HFFc6 (cell line): ENCODE measurements around the gene RBFOX2. TPM values are rescaled to one million over a fixed set of nuclear protein-coding genes. Genes with fewer than 3 reads are reported as not detected.

ENCODE experiments used
- DNase-seq: peaks from one replicate; pipeline ENCODE4 v3.0.0-alpha.2; 2018
- H3K27ac Mint-ChIP-seq: 2 replicates; pipeline ENCODE4 v1.8.0; 2020; ENCODE audit warnings: mild to moderate bottlenecking, mixed read lengths
- H3K27me3 Mint-ChIP-seq: 2 replicates; pipeline ENCODE4 v1.8.0; 2021; ENCODE audit warnings: mild to moderate bottlenecking, moderate library complexity, mixed read lengths; ENCODE audit not compliant: insufficient read depth
- H3K36me3 Mint-ChIP-seq: 2 replicates; pipeline ENCODE4 v1.8.0; 2021; ENCODE audit warnings: low read depth, mixed read lengths
- H3K4me1 Mint-ChIP-seq: 2 replicates; pipeline ENCODE4 v1.8.0; 2020; ENCODE audit warnings: low read depth, mixed read lengths
- H3K4me3 Mint-ChIP-seq: 2 replicates; pipeline ENCODE4 v1.8.0; 2020; ENCODE audit warnings: mild to moderate bottlenecking, moderate library complexity, mixed read lengths
- H3K9me3 Mint-ChIP-seq: 2 replicates; pipeline ENCODE4 v1.8.0; 2020; ENCODE audit warnings: mild to moderate bottlenecking, mixed read lengths
- total RNA-seq, 6 experiments: library from RNA; stranded (reverse); fragmentation: NEBNext Ultra II Directional; extraction: Animal tissue kit (Norgen Biotek cat#: 25700); gene quantifications; 2 replicates in 1 of 6; 3 replicates in 5 of 6; pipeline ENCODE4 v1.2.3, GENCODE V29; 2021
- TF ChIP-seq, protein P1 (sequence below): fragments of 200-600 bp; sonication (generic); IDR thresholded peaks from 2 replicates; pipeline ENCODE4 v1.5.0; 2021; ENCODE audit warnings: antibody characterized with exemption, mild to moderate bottlenecking

Gene RBFOX2
- total RNA-seq, 6 experiments from 2014 or later, result 139 to 165 (median 155) TPM

DNA sequence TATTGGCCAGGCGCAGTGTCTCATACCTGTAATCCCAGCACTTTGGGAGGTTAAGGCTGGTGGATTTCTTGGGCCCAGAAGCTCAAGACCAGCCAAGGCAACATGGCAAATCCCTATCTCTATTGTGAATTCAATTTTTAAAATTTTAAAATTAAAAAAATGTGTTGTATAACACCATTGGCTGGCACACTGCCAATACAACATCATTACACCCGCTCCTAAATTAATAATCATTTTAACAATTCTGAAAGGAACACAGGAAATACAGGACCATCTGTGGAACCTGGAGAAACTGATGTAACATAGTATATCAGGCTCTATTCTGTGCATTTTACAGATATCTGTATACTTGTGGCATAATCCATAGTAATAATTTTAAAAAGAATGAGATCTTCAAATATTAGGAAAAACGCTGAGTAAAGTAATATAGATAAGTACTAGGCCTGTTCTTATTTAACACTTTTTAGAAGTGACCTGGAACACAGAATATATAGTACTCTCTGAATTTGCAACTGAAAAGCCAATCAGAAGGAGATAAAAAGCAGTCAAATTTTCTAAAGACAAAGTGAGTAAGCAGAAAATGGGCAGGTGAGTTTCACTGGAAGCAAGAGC lies 186.6 kb downstream of the RBFOX2 start:
- Mint-ChIP-seq H3K36me3 (peaks cover 8% of the 10 kb centered on the region; the same call in 1 of the 2 replicates), H3K27me3 (no peaks in the 10 kb centered on the region; the same call in 1 of the 2 replicates), H3K27ac (peak overlapping the region; percentile 65; the same call in 1 of the 2 replicates), H3K4me3 (no peak overlapping the region), H3K4me1 (peaks cover 46% of the 10 kb centered on the region), H3K9me3 (no peaks in the 10 kb centered on the region)
- no peak for DNase-seq
- TF ChIP-seq, protein P1, sequence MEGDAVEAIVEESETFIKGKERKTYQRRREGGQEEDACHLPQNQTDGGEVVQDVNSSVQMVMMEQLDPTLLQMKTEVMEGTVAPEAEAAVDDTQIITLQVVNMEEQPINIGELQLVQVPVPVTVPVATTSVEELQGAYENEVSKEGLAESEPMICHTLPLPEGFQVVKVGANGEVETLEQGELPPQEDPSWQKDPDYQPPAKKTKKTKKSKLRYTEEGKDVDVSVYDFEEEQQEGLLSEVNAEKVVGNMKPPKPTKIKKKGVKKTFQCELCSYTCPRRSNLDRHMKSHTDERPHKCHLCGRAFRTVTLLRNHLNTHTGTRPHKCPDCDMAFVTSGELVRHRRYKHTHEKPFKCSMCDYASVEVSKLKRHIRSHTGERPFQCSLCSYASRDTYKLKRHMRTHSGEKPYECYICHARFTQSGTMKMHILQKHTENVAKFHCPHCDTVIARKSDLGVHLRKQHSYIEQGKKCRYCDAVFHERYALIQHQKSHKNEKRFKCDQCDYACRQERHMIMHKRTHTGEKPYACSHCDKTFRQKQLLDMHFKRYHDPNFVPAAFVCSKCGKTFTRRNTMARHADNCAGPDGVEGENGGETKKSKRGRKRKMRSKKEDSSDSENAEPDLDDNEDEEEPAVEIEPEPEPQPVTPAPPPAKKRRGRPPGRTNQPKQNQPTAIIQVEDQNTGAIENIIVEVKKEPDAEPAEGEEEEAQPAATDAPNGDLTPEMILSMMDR, result no peak

DNA sequence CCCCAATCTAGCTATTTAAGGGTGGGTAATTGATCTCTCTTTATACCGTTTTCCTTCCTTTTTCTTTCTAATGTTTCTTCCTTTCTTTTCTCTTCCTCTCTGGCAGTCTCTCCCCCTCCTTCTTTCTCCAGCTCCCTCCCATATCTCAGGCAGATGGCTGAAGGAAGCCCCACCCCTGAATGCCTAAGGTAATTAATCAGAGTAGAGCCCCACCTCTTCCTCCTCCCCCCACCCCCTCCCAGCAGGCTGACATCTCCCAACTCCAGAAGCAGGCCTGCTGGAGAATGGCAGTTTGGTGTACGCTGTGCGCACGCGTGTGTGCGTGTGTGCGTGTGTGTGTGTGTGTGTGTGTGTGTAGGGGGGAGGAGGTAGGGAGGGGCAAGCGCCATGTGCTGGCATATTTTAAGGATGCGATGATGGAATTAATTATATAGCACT lies 188.3 kb downstream of the RBFOX2 start:
- TF ChIP-seq, protein P1, result no peak
- peaks cover 8% of the 10 kb centered on the region; the same call in 1 of the 2 replicates for H3K36me3 Mint-ChIP-seq

DNA sequence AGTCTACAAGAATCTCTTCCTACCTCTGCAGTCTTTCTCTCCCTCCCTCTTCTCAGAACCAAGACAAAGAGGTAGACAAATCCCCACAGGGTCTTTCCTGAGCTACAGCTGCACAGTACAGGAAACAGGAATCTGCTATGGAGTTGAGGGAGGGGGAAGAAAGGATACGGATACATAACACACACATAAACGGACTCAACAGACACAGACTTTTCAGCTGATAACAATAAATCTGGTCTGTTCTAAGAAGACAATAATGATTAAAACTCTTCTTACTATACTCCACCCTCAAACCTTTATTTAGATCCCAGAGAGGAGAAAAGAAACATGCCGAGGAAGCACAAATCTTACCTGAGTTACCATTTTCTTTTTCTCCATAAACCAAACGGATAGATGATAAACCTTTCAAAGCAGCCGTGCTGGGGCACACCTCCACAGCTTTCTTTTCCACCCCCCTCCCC lies 188.8 kb downstream of the RBFOX2 start:
- Mint-ChIP-seq H3K27me3 (no peaks in the 10 kb centered on the region; the same call in 1 of the 2 replicates), H3K4me1 (peaks cover 61% of the 10 kb centered on the region), H3K4me3 (peak overlapping the region; percentile 97), H3K27ac (peak overlapping the region; percentile 76), H3K36me3 (peaks cover 8% of the 10 kb centered on the region; the same call in 1 of the 2 replicates), H3K9me3 (no peaks in the 10 kb centered on the region)
- TF ChIP-seq, protein P1, result no peak
- DNase-seq, result no peak

More for the DNA sequence above, 188.3 kb downstream of the RBFOX2 start:
- no peaks in the 10 kb centered on the region; the same call in 1 of the 2 replicates for H3K27me3 Mint-ChIP-seq
- H3K9me3 Mint-ChIP-seq, result no peaks in the 10 kb centered on the region
- H3K4me1 Mint-ChIP-seq, result peaks cover 61% of the 10 kb centered on the region
- DNase-seq, result peak; percentile 97
- peak overlapping the region; percentile 97 for H3K4me3 Mint-ChIP-seq
- H3K27ac Mint-ChIP-seq, result peak overlapping the region; percentile 76

DNA sequence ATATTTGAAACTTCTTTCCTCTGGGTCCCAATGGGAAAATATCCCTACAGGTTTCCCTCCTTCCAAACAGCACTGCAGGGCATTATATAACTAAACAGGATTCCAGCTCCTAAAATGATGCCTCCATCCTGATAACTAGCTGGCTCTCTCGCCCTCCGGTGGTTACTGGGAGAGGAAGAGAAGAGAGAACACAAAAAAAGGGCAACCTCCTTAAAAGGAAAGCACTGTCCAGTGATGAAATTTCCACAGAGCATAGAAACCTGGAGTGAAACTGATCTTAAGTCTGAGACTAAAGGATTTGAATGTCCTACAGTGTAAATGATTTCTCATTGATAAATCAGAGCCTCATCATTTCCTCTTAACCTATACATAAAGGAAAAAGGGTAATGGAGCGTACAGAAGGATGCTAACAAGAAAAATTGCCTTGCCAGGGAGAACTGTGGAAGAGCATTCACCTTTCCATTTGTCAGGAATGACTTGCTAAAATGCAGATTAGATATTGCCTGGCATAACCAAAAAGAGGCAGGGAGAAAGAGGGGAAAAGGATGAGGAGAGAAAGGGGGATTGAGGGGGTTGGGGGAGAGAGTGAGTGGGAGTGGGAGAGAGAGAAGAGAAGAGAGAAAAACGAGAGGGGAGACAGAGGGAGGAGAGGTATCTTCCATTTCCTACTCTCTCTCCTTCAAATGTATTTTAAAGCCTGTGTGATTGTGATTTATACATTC lies 189.6 kb downstream of the RBFOX2 start:
- Mint-ChIP-seq H3K4me3 (peak overlapping the region; percentile 97), H3K36me3 (peaks cover 12% of the 10 kb centered on the region; the same call in 1 of the 2 replicates), H3K9me3 (no peaks in the 10 kb centered on the region)

GRCh38 chr22:35837101-35837727 lies 191.4 kb downstream of the RBFOX2 start:
- Mint-ChIP-seq H3K27me3 (peaks cover 2% of the 10 kb centered on the region), H3K9me3 (no peaks in the 10 kb centered on the region), H3K27ac (peak overlapping the region; percentile 92), H3K36me3 (peaks cover 12% of the 10 kb centered on the region; the same call in 1 of the 2 replicates), H3K4me3 (peak overlapping the region; percentile 97), H3K4me1 (peaks cover 69% of the 10 kb centered on the region)
- TF ChIP-seq, protein P1, result no peak
- no peak for DNase-seq

More for the DNA sequence above, 189.6 kb downstream of the RBFOX2 start:
- Mint-ChIP-seq H3K27me3 (peaks cover 2% of the 10 kb centered on the region), H3K27ac (peak overlapping the region; percentile 76), H3K4me1 (peaks cover 69% of the 10 kb centered on the region)
- TF ChIP-seq, protein P1, result peak; percentile 72
- peak; percentile 76 for DNase-seq
